ENCODE results near the gene CYP39A1.
"Not testable (repeated sequence)": the region's sequence is repeated elsewhere in the genome, so short reads cannot be mapped to it uniquely, and the experiment has no call there.

The CYP39A1 gene

DNA sequence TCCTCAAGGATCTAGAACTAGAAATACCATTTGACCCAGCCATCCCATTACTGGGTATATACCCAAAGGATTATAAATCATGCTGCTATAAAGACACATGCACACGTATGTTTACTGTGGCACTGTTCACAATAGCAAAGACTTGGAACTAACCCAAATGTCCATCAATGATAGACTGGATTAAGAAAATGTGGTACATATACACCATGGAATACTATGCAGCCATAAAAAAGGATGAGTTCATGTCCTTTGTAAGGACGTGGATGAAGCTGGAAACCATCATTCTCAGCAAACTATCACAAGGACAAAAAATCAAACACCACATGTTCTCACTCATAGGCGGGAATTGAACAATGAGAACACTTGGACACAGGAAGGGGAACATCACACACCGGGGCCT lies 4.5 kb downstream of the CYP39A1 start:
- not testable (repeated sequence) for DNase-seq

GRCh38 chr6:46645265-46645664 lies 7.4 kb downstream of the CYP39A1 start:
- DNase-seq, result no peak

- no peak for DNase-seq
Observed at GRCh38 chr6:46642928-46643751, 9.5 kb downstream of the CYP39A1 start.

GRCh38 chr6:46638650-46639049 lies 14.0 kb downstream of the CYP39A1 start:
- DNase-seq, result no peak

DNA sequence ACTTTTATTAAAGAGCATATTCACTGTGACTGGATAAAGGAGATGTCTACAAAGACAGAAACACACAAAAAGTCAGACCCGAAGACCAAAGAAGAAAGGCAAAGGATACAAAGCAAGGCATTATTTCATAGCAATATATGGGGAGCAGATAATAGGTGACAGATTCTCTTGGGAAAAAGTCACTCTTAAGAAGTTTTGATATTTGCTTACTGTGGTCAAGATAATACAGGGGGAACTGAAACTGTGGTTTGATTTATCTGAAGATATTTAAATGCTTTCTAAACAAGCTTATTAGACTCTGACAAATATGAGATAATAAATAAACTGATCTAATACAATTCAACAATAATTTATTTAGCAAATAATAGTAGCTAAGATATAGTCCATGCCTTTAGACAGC lies 14.7 kb downstream of the CYP39A1 start:
- DNase-seq, result no peak

DNA sequence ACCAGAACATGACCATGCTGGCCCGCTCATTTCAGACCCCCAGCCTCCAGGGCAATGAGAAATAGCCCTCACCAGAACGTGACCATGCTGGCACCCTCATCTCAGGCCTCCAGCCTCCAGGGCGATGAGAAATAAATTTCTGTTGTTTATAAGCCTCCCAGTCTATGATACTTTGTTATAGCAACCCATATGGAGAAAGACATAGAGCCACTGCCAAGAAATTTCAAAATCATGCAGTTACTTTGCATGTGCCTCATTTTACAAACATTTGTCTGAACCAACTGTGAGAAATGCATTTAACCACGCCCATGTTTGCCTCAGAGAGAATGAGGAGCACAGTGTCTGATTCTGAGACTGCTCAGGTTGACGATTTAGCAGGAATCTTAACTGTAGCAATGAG lies 15.5 kb downstream of the CYP39A1 start:
- no peak for DNase-seq

DNA sequence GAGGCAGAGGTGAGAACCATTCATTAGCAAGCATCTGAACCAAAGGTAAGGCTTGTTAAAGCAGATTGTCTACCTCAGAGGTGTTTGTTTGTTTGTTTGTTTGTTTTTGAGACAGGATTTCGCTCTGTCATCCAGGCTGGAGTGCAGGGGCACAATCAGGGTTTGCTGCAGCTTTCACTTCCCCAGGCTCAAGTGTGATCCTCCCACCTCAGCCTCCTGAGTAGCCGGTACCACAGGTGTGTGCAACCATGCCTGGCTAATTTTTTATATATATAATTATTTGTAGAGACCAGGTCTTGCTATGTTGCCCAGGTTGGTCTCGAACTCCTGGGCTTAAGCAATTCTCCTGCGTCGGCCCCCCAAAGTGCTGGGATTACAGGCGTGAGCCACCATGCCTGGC lies 17.2 kb downstream of the CYP39A1 start:
- no peak for DNase-seq

GRCh38 chr6:46632053-46632452 lies 20.6 kb downstream of the CYP39A1 start:
- no peak for DNase-seq

DNA sequence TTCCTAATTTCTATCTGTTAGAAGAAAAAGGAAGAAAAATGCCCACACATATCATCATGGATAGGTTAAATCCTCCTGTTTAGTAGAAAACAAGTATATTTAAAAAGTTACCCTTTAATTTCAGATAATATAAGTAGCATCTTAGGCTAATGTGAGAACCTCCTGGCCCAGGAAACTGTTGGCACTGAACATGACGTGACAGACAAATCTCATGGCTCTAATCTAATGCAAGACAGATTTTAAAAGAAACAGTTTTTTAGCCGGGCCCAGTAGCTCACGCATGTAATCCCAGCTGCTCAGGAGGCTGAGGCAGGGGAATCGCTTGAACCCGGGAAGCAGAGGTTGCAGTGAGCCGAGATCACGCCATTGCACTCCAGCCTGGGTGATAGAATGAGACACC lies 22.9 kb downstream of the CYP39A1 start:
- DNase-seq, result no peak

DNA sequence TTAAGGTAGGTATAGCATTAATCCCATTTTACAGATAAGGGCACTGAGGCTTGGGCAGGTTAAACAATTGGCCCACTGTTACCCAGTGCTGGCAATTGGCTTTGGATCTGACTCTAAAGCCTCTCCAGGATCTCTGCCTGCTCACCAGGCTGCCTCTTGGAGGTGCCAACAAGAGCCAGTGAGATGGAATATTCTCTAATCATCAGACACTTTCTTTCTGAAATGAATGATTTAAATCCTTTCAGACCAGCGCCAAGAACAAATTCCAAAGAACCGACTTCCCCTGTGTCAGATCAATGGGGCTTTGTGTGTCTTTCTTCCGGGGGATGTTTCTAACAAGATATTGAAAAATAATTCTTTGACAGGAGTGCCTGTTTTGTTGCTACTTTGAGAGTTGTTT lies 23.6 kb downstream of the CYP39A1 start:
- no peak for DNase-seq

DNA sequence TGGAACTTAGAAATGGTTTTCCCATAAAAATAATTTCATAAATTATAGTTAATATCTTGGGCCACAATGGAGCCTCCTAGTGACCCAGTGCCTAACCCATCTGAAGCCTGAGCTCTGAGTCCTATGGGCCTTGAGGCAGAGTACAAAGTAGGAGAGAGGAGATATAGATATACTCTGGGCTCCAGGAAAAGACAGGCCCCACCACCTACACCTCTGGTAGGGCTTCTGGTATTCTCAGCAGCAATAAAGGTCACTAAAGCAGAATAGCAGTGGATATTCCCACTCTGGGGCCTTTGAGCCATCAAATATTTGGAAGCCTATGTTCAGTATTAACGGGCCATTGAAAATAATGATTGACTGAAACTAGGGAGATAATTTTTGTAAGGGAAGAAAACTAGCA lies 24.1 kb downstream of the CYP39A1 start:
- DNase-seq, result no peak

- DNase-seq, result no peak
Observed at GRCh38 chr6:46626976-46627375, 25.6 kb downstream of the CYP39A1 start.

GRCh38 chr6:46626228-46626909 lies 26.2 kb downstream of the CYP39A1 start:
- no peak for DNase-seq

GRCh38 chr6:46618726-46619125 lies 33.9 kb downstream of the CYP39A1 start:
- DNase-seq, result no peak

DNA sequence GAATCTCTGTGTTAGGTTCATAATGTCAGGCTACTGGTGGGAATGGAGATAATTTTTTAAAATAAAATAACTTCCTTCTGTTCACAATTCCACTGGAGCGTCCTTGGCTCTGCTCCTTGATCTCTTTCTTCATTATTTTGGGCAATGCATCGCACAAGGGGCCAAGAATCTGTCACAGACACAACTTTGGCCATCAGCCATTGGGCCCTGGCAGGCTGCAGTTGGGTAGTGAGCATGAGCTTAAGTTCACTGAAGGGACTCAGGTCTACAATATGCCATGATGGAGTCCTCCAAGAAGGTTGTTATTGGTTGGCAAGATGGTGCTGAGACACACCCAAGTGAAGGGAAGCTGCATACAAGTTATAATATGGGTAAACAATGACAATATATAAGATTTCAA lies 40.0 kb downstream of the CYP39A1 start:
- no peak for DNase-seq

- DNase-seq, result no peak
Observed at GRCh38 chr6:46610862-46611553, 41.6 kb downstream of the CYP39A1 start.

DNA sequence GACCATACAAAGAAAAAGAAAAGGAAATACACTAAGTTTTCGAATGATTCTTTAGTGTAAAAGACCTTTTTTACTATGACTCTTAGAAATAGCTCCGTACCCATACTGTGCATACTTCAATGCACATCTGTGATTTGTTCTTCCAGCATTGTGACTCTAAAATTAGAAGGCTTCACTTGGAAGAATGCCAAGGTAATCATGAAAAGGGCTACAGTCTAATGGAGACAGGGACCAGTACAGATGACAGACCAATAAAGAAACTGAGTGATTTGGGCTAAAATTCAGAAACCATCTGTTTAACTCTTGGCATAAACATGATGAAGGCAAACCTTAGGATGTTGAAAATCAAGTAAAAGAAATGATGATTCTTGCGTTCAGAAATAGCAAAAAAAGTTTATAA lies 46.3 kb downstream of the CYP39A1 start:
- no peak for DNase-seq

- DNase-seq, result no peak
Observed at GRCh38 chr6:46605091-46605797, 47.4 kb downstream of the CYP39A1 start.

- no peak for DNase-seq
Observed at GRCh38 chr6:46598215-46598614, 54.4 kb downstream of the CYP39A1 start.

DNA sequence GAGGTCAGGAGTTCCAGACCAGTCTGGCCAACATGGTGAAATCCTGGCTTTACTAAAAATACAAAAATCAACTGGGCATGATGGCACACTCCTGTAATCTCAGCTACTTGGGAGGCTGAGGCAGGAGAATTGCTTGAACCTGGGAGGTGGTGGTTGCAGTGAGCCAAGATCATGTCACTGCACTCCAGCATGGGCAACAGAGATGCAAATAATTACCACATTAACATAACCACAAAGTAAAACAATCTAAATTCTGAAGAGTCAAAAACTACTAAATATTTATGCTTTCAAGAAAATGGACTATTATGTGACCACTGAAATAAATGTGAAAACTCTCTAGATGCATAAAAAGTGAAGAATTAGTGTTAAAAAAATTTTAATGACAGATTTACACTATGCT lies 59.9 kb downstream of the CYP39A1 start:
- no peak for DNase-seq

DNA sequence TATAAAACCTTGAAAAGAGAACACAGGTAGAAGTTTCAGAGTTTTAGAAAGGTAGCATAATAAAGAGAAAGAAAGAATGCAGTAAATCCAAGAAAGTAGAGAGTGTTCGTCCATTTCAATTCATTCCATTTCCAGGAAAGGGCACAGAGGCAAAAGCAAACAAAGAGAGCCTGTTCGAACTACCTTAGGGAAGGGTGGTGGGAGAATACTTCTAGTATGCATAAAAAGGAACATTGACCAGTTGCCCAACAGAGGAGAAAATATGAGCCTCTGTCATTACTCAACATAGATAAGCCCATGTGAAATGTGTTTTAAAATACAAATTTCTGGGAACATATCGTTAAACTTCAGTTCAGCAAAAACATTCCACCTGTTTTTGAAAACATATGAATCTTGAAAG lies 60.6 kb downstream of the CYP39A1 start:
- DNase-seq, result no peak

DNA sequence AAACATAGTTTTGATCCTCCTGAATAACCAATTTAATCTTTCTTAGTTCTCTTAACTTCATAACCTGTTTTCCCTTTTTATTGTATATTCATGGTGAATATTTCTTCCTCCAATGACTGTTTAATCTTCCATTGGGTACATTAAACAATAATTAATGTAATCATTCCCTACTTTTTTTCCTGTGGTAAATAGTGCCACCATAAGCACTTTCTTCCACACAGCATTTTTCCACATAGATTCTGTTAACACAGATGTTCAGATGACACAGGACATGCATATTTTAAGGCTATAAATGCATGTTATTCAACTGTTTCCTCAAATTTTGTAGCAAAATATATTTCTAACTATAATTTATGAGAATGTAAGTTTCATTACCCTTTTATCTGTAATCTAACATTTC lies 61.9 kb downstream of the CYP39A1 start:
- DNase-seq, result no peak

GRCh38 chr6:46586906-46587305 lies 65.7 kb downstream of the CYP39A1 start:
- no peak for DNase-seq

Measured in activated naive CD4-positive, alpha-beta T cell (primary cell).